Measurements from ENCODE around the gene TCAF1. TPM values are rescaled to one million over a fixed set of nuclear protein-coding genes. Genes with fewer than 3 reads are reported as not detected.

Gene TCAF1
- total and polyA plus RNA-seq, 2 of the 4 experiments (the other 2 are of a cell fraction) = 39.3 to 91.8 TPM

DNA sequence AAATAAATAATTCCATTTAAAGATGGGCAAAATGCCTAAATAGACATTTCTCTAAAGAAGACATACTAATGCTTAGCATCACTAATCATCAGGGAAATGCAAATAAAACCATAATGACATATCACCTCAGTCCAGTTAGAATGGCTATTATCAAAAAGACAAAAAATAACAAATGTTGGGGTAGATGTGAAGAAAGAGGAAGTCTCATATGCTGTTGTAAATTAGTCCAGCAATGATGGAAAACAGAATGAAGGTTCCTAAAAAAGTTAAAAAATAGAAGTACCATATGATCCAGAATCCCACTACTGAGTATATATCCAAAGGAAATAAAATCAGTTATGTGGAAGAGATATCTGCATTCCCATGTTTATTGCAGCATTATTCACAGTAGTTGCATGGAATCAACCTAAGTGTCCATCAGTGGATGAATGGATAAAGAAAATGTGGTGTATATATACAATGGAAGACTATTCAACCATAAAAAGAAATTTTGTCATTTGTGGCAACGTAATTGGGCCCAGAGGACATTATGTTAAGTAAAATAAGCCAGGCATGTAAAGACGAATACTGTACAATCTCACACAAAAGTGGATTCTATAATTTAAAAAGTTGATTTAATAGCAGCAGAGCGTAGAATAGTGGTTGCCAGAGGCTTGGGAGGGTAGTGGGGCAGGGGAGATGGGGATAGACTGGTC, 52.0 kb downstream of the TCAF1 start:
- Histone ChIP-seq H3K9me1 (ENCODE audit: insufficient read depth, low read length) (no peaks in the 10 kb centered on the region), H3K4me1 (ENCODE audit: control insufficient read depth, insufficient read depth, low read length) (no peaks in the 10 kb centered on the region), H4K8ac (ENCODE audit: low read depth in 2 of 2, low read length in 2 of 2) (no peak overlapping the region), H2BK20ac (ENCODE audit: low read depth, low read length) (no peak overlapping the region), H3K27ac (ENCODE audit: insufficient read depth, low read length) (no peak overlapping the region), H4K91ac (ENCODE audit: insufficient read depth, low read depth, low read length) (no peak overlapping the region), H3K9me3 (ENCODE audit: control insufficient read depth, insufficient read depth, low read length) (0 out of 2 replicates have a peak, but pooled peaks cover 2% of the 10 kb centered on the region), H3K36me3 (ENCODE audit: control insufficient read depth, insufficient read depth, low read length) (no peaks in the 10 kb centered on the region), H2AK5ac (ENCODE audit: low read depth, low read length) (no peak overlapping the region), H3K14ac (replicated peaks; ENCODE audit: low read depth, low read length) (no peak overlapping the region), H3K4me3 (ENCODE audit: insufficient read depth, low read depth, low read length) (no peak overlapping the region), H3K4ac (ENCODE audit: low read depth, low read length) (no peak overlapping the region), H4K5ac (ENCODE audit: low read depth, low read length) (no peak overlapping the region), H2BK15ac (ENCODE audit: low read depth, low read length) (no peak overlapping the region), H3K18ac (ENCODE audit: low read depth, low read length) (no peak overlapping the region), H2BK5ac (ENCODE audit: low read depth, low read length, poor library complexity, severe bottlenecking) (no peak overlapping the region), H3K79me1 (ENCODE audit: low read depth in 1 of 2, low read length in 2 of 2) (no peaks in the 10 kb centered on the region), H3K9ac (ENCODE audit: low read depth, low read length) (no peak overlapping the region), H3K23ac (ENCODE audit: low read depth, low read length) (no peak overlapping the region), H3K27me3 (ENCODE audit: control insufficient read depth, insufficient read depth, low read length) (no peaks in the 10 kb centered on the region), H3K56ac (ENCODE audit: extremely low read depth, insufficient read depth, low read length) (no peak overlapping the region), H2AFZ (replicated peaks; ENCODE audit: low read length, poor library complexity) (no peak overlapping the region), H4K20me1 (ENCODE audit: insufficient read depth, low read length) (no peaks in the 10 kb centered on the region), H3K4me2 (ENCODE audit: low read depth, low read length) (no peak overlapping the region), H2BK120ac (ENCODE audit: low read depth, low read length) (no peak overlapping the region), H2AK9ac (replicated peaks; ENCODE audit: low read depth, low read length, poor library complexity) (no peak overlapping the region)
- intact Hi-C loops (cut with micrococcal nuclease) (no loop called here), in situ Hi-C loops (cut with MboI; ENCODE audit: low sequenced_read_pairs) (no loop called here), dilution Hi-C loops (cut with HindIII; ENCODE audit: low sequenced_read_pairs, unreplicated experiment) (no loop called here)
- no TSS peak for BruUV-seq (replicated peaks)
- ChIA-PET POLR2A (ENCODE audit: unreplicated experiment) (no interaction called here), CTCF (no interaction called here)
- ATAC-seq (ENCODE audit: low read depth) (no peak), DNase-seq (no peak)
- TF ChIP-seq NFE2L2 (IDR thresholded peaks at IDR 0.05; ENCODE audit: low read depth, low read length) (no peak), SMC3 (IDR thresholded peaks at IDR 0.05; ENCODE audit: low read depth, low read length) (no peak), MAFK (IDR thresholded peaks at IDR 0.05; ENCODE audit: low read depth, low read length) (no peak), CHD1 (IDR thresholded peaks at IDR 0.05; ENCODE audit: low read depth, low read length) (no peak), RFX5 (IDR thresholded peaks at IDR 0.05; ENCODE audit: low read depth, low read length) (no peak)
- TF ChIP-seq, protein P1, sequence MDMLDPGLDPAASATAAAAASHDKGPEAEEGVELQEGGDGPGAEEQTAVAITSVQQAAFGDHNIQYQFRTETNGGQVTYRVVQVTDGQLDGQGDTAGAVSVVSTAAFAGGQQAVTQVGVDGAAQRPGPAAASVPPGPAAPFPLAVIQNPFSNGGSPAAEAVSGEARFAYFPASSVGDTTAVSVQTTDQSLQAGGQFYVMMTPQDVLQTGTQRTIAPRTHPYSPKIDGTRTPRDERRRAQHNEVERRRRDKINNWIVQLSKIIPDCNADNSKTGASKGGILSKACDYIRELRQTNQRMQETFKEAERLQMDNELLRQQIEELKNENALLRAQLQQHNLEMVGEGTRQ (IDR thresholded peaks at IDR 0.05; ENCODE audit: low read depth, low read length) = no peak
- no CpG with 5 or more reads among the region's 3 CpGs for WGBS, 2 experiments (ENCODE audit: extremely low coverage in 2 of 2, insufficient read length in 1 of 2)
